Measurements from ENCODE around the gene PADI6. TPM values are rescaled to one million over a fixed set of nuclear protein-coding genes. Genes with fewer than 3 reads are reported as not detected.
"Not testable (repeated sequence)": the region's sequence is repeated elsewhere in the genome, so short reads cannot be mapped to it uniquely, and the experiment has no call there.

PADI6 gene
- total RNA-seq, 1 donor from 2014 or later: not detected

DNA sequence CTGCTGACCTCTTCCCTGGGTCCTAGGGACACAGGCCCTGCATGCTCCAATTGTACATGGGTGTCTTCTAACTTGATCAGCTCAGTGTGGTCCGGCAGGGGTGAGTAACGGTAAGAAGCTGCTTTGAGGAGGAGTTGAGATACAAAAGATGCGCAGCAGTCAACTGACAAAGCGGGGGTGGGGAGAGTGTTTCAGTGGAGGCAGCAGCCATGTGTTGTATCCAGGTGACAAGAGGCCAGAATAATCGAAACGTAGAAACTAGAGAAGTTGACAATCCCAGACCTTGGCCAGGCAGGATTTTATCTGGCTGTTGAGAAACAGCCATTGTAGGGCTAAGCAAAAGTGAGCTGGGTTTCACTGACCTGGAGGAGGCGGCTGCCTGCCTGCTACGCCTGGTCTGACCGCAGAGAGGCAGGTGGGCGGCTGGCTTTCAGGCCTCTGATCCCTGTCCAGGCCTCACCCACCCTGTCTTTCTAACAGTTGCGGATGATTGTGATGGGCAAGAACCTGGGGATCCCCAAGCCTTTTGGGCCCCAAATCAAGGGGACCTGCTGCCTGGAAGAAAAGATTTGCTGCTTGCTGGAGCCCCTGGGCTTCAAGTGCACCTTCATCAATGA is 28.8 kb downstream of the PADI6 start:
- intact Hi-C loops (cut with micrococcal nuclease): no loop called here
- H3K27me3 Mint-ChIP-seq (ENCODE audit: low read depth): no peaks in the 10 kb centered on the region
- H3K27ac Mint-ChIP-seq: no peak overlapping the region
- no peak overlapping the region for H3K4me3 Mint-ChIP-seq (ENCODE audit: low read depth)
- no peak for DNase-seq (ENCODE audit: low spot score)
- H3K4me1 Mint-ChIP-seq (ENCODE audit: low read depth): no peaks in the 10 kb centered on the region
- no peaks in the 10 kb centered on the region for H3K9me3 Mint-ChIP-seq
- H3K36me3 Mint-ChIP-seq (ENCODE audit: low read depth): peaks cover 2% of the 10 kb centered on the region

DNA sequence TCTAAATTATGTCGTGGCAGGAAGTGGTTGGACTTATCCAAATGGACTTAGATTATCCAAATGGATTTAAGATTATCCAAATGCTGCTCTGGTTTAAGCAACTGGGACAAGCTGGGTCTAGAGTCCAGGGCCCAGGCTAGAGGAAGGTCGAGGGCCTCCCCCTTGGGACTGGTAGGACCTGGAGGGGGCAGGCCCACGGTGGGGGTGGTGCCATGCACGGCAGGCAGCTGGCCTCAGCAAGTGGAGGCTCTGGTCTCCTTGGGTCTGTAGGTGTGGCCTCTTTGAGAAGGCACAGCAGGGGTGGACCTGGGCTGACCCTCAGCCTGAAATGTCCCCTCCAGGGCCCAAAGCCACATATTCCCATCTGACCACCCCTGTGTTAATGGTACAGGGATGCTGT is 29.8 kb downstream of the PADI6 start:
- H3K4me3 Mint-ChIP-seq (ENCODE audit: low read depth): no peak overlapping the region
- intact Hi-C loops (cut with micrococcal nuclease): no loop called here
- H3K27ac Mint-ChIP-seq: no peak overlapping the region
- DNase-seq (ENCODE audit: low spot score): no peak
- H3K36me3 Mint-ChIP-seq (ENCODE audit: low read depth): peaks cover 8% of the 10 kb centered on the region
- H3K4me1 Mint-ChIP-seq (ENCODE audit: low read depth): no peaks in the 10 kb centered on the region
- H3K9me3 Mint-ChIP-seq: no peaks in the 10 kb centered on the region
- no peaks in the 10 kb centered on the region for H3K27me3 Mint-ChIP-seq (ENCODE audit: low read depth)

DNA sequence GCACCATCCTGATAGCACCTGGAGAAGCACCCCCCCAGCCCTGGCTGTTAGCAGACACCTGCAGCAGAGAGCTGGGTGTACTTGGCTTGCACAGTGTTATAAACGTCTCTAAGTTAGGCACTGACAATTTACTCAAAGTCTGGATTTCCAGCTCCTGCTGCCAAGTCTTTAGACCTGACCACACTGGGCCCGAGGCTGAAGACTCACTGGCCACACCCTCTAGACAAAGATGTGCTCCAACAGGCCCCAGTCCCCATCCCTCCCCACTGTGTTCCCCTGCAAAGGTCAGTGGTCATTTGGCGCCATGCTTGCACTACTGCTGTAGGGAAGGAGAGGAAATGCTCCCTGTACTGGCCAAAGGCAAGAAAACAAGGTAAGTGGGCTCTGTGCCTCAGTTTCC is 31.1 kb downstream of the PADI6 start:
- Mint-ChIP-seq H3K4me1 (ENCODE audit: low read depth) (no peaks in the 10 kb centered on the region), H3K9me3 (no peaks in the 10 kb centered on the region), H3K36me3 (ENCODE audit: low read depth) (peaks cover 19% of the 10 kb centered on the region), H3K27ac (no peak overlapping the region), H3K4me3 (ENCODE audit: low read depth) (no peak overlapping the region), H3K27me3 (ENCODE audit: low read depth) (no peaks in the 10 kb centered on the region)
- DNase-seq (ENCODE audit: low spot score): no peak
- intact Hi-C loops (cut with micrococcal nuclease): no loop called here

DNA sequence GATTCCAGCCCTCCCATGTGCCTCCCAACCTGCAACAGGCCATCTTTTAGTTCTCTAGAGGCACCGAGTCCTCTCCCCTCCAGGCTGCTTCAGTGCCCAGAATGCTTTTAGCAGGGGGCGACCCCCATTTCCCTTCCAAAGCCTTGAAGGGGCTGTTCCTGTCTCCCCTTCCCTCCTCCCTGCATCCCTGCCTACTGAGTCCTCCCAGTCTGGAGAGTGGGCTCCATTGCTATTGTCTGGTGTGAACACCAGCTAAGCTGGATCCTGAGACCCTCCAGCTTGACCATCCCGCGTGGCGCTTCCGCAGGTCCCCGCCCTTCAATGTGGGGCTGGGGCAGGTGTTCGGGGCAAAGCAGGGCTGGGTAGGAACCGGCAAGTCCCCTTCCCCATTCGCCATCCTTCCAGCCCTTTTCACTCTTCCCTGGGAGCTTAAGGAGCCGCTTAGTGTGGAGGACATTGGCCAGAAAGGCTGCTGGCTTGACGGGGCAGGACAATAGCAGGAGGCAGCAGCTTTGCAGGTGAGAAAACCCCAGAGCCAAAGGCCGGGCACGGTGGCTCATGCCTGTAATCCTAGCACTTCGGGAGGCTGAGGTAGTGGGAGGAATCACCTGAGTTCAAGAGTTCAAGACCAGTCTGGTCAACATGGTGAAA is 32.2 kb downstream of the PADI6 start:
- DNase-seq (ENCODE audit: low spot score): no peak
- H3K4me1 Mint-ChIP-seq (ENCODE audit: low read depth): no peaks in the 10 kb centered on the region
- no peak overlapping the region for H3K27ac Mint-ChIP-seq
- intact Hi-C loops (cut with micrococcal nuclease): no loop called here
- no peak overlapping the region for H3K4me3 Mint-ChIP-seq (ENCODE audit: low read depth)
- H3K27me3 Mint-ChIP-seq (ENCODE audit: low read depth): no peaks in the 10 kb centered on the region
- H3K36me3 Mint-ChIP-seq (ENCODE audit: low read depth): peaks cover 30% of the 10 kb centered on the region
- no peaks in the 10 kb centered on the region for H3K9me3 Mint-ChIP-seq

DNA sequence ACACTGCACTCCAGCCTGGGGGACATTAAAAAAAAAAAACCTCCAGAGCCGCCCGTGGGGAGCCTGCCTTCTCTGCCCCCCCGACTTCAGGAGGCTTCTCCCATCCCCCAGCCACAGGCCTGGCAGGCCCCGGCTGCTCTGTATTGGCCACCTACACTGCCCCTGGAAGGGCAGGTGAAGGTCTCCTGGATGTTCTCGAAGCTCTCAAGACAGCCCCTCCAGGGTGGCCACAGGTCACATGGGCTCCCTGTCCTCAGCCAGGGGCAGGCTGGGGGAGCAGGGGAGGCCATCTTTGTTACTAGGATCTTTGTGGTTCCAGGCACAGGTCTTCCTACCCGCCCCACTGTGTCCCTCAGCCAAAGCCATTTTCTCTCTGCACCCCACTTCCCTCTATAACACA is 32.8 kb downstream of the PADI6 start:
- no peaks in the 10 kb centered on the region for H3K4me1 Mint-ChIP-seq (ENCODE audit: low read depth)
- no peak overlapping the region for H3K27ac Mint-ChIP-seq
- intact Hi-C loops (cut with micrococcal nuclease): no loop called here
- H3K27me3 Mint-ChIP-seq (ENCODE audit: low read depth): no peaks in the 10 kb centered on the region
- no peak for DNase-seq (ENCODE audit: low spot score)
- no peaks in the 10 kb centered on the region for H3K9me3 Mint-ChIP-seq
- H3K4me3 Mint-ChIP-seq (ENCODE audit: low read depth): no peak overlapping the region
- peaks cover 35% of the 10 kb centered on the region for H3K36me3 Mint-ChIP-seq (ENCODE audit: low read depth)

DNA sequence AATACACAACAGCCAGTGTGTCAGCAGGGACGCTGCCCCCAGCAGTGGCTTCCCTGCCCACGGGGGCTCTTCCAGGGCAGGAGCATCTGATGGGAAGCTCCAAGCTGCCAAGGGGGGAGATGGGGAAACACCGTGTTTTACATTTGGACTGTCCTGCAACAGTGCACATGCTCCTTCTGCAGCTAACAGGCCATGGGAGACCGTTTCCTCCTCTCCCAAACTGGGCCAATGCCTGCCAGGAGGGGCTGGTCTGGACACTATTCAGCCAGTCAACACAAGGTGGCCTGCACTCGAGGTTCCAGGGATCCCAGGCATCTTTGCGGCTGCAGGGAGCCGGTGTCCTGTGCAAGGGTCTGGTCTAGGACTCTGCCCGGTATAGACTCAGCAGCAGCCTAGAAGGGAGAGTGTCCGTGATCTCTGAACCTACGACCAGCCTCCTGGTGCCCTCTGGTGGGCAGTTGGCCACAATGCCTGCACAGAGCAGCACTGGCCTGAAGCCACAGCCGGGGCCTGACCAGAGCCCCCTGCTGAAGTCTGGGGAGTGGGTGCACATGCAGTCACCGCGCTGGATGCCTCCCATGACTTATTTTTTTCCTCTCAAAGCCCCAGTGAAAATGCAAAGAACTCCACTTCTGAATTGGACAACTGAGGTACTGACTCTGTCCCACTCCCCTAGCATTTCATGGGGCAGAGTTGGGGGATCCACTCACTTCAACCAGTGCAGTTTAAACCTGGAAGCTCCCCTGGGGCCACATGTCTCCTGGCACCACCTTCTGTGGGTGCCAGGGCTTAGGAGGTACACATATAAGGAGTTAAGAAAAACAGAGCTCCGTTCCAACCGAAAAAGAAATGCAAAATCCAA is 34.1 kb downstream of the PADI6 start:
- Mint-ChIP-seq H3K27me3 (ENCODE audit: low read depth) (no peaks in the 10 kb centered on the region), H3K36me3 (ENCODE audit: low read depth) (peaks cover 47% of the 10 kb centered on the region), H3K9me3 (no peaks in the 10 kb centered on the region), H3K27ac (no peak overlapping the region), H3K4me3 (ENCODE audit: low read depth) (no peak overlapping the region), H3K4me1 (ENCODE audit: low read depth) (no peaks in the 10 kb centered on the region)
- DNase-seq (ENCODE audit: low spot score): no peak
- intact Hi-C loops (cut with micrococcal nuclease): no loop called here

DNA sequence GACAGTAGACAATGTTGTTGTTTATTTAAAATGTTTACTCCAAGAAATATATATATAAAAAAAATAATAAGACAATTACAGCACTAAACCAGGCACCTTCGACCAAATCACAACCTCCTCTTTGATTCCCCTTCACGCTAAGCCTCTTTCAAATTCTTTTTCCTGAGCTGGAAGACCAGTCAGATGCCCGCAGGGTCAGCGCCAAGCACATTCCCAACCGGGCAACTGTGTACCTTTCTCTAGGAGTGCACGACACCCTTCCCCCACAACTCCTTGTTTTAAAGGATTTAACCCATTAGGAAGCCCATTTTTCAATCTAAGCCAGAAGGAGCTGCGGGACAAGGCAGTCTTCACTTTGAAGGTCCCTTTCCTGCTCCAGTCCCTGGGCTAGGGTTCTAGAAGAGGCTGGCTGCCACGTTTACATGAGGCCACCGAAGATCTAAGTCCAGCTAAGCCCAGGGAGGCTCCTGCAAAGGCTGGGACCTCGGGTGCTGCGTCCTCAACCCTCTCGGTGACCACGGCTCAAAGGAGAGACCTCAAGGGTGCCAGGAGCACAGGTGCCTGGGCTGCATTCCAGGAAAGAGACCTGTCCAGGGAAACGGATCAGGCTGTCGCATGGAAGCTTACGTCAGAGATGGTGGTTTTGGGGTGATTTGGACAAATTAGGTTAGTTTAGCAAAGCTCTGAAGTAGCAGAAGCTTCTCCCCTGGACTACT is 34.9 kb downstream of the PADI6 start:
- H3K27me3 Mint-ChIP-seq (ENCODE audit: low read depth); intact Hi-C loops (cut with micrococcal nuclease); H3K9me3 Mint-ChIP-seq; H3K4me1 Mint-ChIP-seq (ENCODE audit: low read depth); H3K27ac Mint-ChIP-seq; H3K4me3 Mint-ChIP-seq (ENCODE audit: low read depth); DNase-seq (ENCODE audit: low spot score): not testable (repeated sequence)
- peaks cover 55% of the 10 kb centered on the region for H3K36me3 Mint-ChIP-seq (ENCODE audit: low read depth)

DNA sequence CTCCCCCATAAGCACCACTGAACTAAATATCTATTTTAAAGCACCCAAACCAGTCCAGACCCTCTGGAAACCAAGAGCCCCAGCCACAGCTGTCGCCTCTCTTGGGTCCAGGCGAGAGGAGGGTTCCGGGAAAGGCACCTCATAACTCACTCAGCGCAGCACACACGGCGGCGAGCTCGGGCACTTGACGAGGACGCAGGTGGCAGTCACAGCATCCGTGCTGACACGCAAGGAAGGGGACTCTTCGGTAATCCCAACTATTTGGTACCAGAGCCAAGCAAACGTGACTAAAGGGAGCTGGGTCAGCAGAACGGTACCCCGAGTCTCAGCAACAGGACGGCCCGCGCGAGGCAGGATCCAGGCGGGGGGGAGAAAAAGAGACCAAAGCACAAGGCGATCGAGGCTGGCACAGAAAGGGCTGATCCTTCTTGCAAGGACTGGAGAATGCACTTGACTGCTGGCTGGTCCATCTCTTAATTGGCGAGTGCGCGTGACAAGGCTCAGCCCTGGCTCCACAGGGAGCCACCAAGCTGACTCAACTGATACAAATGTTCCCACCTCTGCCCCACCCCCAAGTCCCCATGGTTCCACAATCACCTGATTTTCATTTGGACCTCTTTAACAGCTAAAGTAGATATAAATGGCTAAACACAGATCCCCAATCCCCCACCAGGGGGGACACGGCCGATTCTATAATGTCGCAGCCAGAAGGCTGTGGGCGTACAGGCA is 36.0 kb downstream of the PADI6 start:
- H3K4me3 Mint-ChIP-seq (ENCODE audit: low read depth); DNase-seq (ENCODE audit: low spot score); H3K27ac Mint-ChIP-seq; H3K27me3 Mint-ChIP-seq (ENCODE audit: low read depth); H3K9me3 Mint-ChIP-seq; intact Hi-C loops (cut with micrococcal nuclease); H3K4me1 Mint-ChIP-seq (ENCODE audit: low read depth): not testable (repeated sequence)
- H3K36me3 Mint-ChIP-seq (ENCODE audit: low read depth): peaks cover 65% of the 10 kb centered on the region

DNA sequence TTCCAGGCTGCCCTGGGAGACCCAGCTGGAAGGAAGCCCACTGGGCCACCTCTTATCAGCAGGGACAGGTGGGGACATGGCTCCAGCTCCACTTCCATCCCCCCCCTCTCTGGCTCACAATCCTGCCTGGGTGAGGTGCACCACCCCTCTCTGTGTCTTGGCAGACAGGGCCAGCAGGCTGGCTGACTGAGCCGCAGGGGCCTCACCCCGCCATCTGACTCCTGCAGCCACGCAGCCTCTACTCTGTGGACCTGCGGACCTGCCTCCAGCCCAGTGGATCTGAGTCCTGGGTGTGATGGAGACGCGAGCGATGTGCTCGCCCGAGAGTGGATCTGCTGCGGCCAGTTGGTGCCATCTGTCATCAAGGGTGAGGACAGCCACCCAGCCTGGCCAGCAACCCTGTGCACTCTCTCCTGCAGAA is 37.4 kb downstream of the PADI6 start:
- intact Hi-C loops (cut with micrococcal nuclease): no loop called here
- Mint-ChIP-seq H3K9me3 (no peaks in the 10 kb centered on the region), H3K27ac (no peak overlapping the region), H3K4me3 (ENCODE audit: low read depth) (no peak overlapping the region), H3K27me3 (ENCODE audit: low read depth) (no peaks in the 10 kb centered on the region), H3K36me3 (ENCODE audit: low read depth) (peaks cover 74% of the 10 kb centered on the region), H3K4me1 (ENCODE audit: low read depth) (no peaks in the 10 kb centered on the region)
- no peak for DNase-seq (ENCODE audit: low spot score)

DNA sequence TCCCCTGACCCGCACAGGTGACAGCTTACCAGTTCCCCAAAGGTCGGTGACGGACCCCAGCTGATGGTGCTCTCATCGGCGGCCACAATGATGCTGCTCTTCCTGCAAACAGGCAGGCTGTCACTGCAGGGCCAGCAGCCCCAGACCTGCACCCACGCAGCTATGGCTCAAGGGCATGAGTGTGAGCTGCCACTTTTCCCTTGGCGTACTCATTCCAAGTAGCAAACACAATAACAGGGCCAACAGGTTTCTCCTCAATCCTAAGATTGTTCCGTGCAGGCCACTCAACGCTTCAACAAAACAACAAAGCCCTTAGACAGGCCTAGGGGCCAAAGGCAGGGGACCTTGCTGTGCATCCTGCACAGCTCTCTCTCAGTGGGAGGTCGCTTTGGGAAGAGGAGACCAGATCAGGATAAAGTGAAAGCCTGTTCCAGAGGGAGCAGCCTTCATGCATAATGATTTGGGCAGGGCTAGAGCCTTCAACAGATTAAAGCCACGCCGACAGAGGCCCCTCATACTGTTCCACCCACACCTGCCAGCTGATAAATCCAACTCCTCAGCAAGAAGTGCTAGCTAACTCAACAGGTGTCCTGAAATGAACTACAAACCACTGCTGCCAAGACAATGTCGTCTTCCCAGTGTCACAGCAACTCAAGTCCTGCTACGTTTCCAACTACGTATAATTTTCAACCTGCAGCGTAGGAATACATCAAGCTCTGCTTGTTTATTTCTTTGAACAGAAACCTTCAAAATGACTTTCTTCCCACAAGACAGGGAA is 40.3 kb downstream of the PADI6 start:
- H3K27ac Mint-ChIP-seq: no peak overlapping the region
- no peaks in the 10 kb centered on the region for H3K4me1 Mint-ChIP-seq (ENCODE audit: low read depth)
- no peaks in the 10 kb centered on the region for H3K27me3 Mint-ChIP-seq (ENCODE audit: low read depth)
- no peaks in the 10 kb centered on the region for H3K9me3 Mint-ChIP-seq
- intact Hi-C loops (cut with micrococcal nuclease): no loop called here
- no peak overlapping the region for H3K4me3 Mint-ChIP-seq (ENCODE audit: low read depth)
- H3K36me3 Mint-ChIP-seq (ENCODE audit: low read depth): peaks cover 88% of the 10 kb centered on the region
- DNase-seq (ENCODE audit: low spot score): no peak

DNA sequence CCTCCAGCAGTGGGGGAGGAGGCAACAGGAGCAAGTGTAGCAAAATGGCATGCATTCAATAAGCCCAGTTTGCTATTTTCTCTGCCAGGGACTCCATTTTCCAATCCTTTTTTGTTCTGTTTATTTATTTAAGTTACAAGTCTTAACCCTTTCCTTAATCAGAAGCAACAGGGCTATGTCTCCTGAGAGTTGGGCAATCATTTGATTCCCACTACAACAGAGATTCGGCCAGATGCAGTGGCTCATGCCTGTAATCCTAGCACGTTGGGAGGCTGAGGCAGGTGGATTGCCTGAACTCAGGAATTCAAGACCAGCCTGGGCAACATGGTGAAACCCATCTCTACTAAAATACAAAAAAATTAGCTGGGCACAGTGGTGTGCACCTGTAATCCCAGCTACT is 42.0 kb downstream of the PADI6 start:
- Mint-ChIP-seq H3K9me3 (no peaks in the 10 kb centered on the region), H3K27ac (no peak overlapping the region), H3K36me3 (ENCODE audit: low read depth) (peaks cover 88% of the 10 kb centered on the region), H3K27me3 (ENCODE audit: low read depth) (no peaks in the 10 kb centered on the region), H3K4me1 (ENCODE audit: low read depth) (no peaks in the 10 kb centered on the region), H3K4me3 (ENCODE audit: low read depth) (no peak overlapping the region)
- intact Hi-C loops (cut with micrococcal nuclease): no loop called here
- DNase-seq (ENCODE audit: low spot score): no peak

DNA sequence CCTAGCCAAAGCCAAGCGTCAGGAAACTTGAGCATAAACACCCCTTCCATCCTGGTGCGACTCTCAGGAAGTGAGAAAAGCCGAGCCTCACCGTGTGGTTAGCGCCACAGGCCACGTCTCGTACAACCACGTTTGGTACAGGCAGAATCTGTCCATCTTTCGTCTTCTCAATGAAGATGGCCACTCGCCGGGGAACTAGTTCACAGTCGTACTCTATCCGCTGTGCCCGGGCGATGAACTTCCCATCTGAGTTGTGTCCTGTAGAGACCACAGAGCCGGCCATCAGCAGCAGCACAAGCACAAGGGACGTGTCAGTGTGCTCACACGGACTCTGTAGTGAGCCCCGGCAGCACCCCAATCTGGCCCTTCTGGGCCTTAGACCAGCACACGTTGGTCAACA is 44.4 kb downstream of the PADI6 start:
- Mint-ChIP-seq H3K4me3 (ENCODE audit: low read depth) (no peak overlapping the region), H3K9me3 (no peaks in the 10 kb centered on the region), H3K4me1 (ENCODE audit: low read depth) (peaks cover 1% of the 10 kb centered on the region), H3K36me3 (ENCODE audit: low read depth) (peaks cover 91% of the 10 kb centered on the region), H3K27ac (no peak overlapping the region), H3K27me3 (ENCODE audit: low read depth) (no peaks in the 10 kb centered on the region)
- intact Hi-C loops (cut with micrococcal nuclease): no loop called here
- DNase-seq (ENCODE audit: low spot score): no peak
